Gastroesophageal sphincter (tissue), 4 donors: Measurements from ENCODE around the gene KRT82. TPM values are rescaled to one million over a fixed set of nuclear protein-coding genes. Genes with fewer than 3 reads are reported as not detected.

ENCODE experiments used
- ATAC-seq: fragments of 150-250 bp; one replicate; pipeline ENCODE4 v1.9.1; 2016; ENCODE audit warnings: mild to moderate bottlenecking, moderate library complexity
- H3K27ac ChIP-seq, 4 donors: fragments of 200-600 bp; sonication (generic) in 3 of 4; 1 replicate in 3 of 4; 2 replicates in 1 of 4; pipeline ENCODE4 v1.5.1; 2016 to 2019
- H3K27me3 ChIP-seq: fragments of 200-600 bp; sonication (generic); one replicate; pipeline ENCODE4 v1.5.1; 2019
- H3K36me3 ChIP-seq, 2 donors: fragments of 200-600 bp; sonication (generic); one replicate each; pipeline ENCODE4 v1.5.1; 2019; ENCODE audit warnings: control low read depth in 1 of 2
- H3K4me1 ChIP-seq, 3 donors: fragments of 200-600 bp; sonication (generic); 1 replicate in 2 of 3; 2 replicates in 1 of 3; pipeline ENCODE4 v1.5.1; 2016 to 2019; ENCODE audit warnings: control low read depth in 2 of 3
- H3K4me3 ChIP-seq, 2 donors: fragments of 200-600 bp; sonication (generic); one replicate each; pipeline ENCODE4 v1.5.1; 2019; ENCODE audit warnings: mild to moderate bottlenecking in 1 of 2, moderate library complexity in 1 of 2
- H3K9me3 ChIP-seq, 3 donors: fragments of 200-600 bp; sonication (generic); one replicate each; pipeline ENCODE4 v1.5.1; 2017 to 2019; ENCODE audit warnings: control low read depth in 2 of 3
- EP300 ChIP-seq: sonication (generic); formaldehyde crosslinking; IDR thresholded peaks from one replicate; pipeline ENCODE4 v1.6.1; 2017; ENCODE audit warnings: antibody characterized with exemption, mild to moderate bottlenecking
- POLR2A ChIP-seq, 2 donors: fragments of 450-650 bp; IDR thresholded peaks; one replicate each; pipeline ENCODE4 v1.6.1; 2017; ENCODE audit warnings: antibody characterized with exemption in 2 of 2, mild to moderate bottlenecking in 2 of 2, moderate library complexity in 1 of 2
- POLR2AphosphoS5 ChIP-seq: sonication (generic); formaldehyde crosslinking; IDR thresholded peaks from one replicate; pipeline ENCODE4 v1.6.1; 2017; ENCODE audit warnings: antibody characterized with exemption
- WGBS, 2 donors: methylation state at CpG; one replicate each; pipeline ENCODE4 v1.1.5; 2018; ENCODE audit warnings: low coverage in 1 of 2; 5-methylcytosine and 5-hydroxymethylcytosine counted together
- total RNA-seq, 4 donors: library from RNA; depleted of rRNA; stranded (reverse); fragments of >200 nt; gene quantifications; one replicate each; pipeline ENCODE4 v1.1.0, GENCODE V29; 2016
- TF ChIP-seq, protein P1 (sequence below), 4 experiments: fragments of 200-600 bp in 2 of 4; fragments of 450-650 bp in 2 of 4; sonication (generic) in 1 of 4; IDR thresholded peaks; one replicate each; pipeline ENCODE4 v1.5.1; 2017 to 2019; ENCODE audit warnings: antibody characterized with exemption in 4 of 4, mild to moderate bottlenecking in 2 of 4, moderate library complexity in 2 of 4

The KRT82 gene
- total RNA-seq, 4 donors from 2014 or later: not detected

DNA sequence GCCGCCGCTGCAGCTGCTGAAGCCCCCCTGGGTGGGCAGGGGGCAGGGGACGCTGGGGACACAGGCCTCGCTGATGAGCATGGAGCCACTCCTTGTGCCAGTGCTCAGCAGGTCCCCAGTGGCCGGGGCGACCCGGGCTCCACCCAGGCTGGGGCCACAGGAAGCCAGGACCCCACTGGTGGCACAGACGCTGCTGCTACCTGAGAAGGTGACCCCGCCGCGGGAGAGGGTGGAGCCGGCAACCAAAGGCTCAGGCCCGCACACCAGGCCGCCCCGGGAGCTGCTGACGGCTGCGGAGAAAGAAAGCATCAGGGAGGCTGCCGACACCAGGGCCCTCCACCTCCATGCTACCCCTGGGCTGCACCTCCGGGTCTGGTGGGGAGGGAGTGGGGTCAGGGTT, 28.0 kb downstream of the KRT82 start:
- no peak for ATAC-seq
- Histone ChIP-seq H3K27me3 (peaks cover 26% of the 10 kb centered on the region), H3K4me3 (no peak overlapping the region), H3K9me3 (no peaks in the 10 kb centered on the region), H3K4me1 (no peaks in the 10 kb centered on the region), H3K36me3 (no peaks in the 10 kb centered on the region), H3K27ac (no peak overlapping the region)
- TF ChIP-seq EP300: no peak
- TF ChIP-seq, protein P1, sequence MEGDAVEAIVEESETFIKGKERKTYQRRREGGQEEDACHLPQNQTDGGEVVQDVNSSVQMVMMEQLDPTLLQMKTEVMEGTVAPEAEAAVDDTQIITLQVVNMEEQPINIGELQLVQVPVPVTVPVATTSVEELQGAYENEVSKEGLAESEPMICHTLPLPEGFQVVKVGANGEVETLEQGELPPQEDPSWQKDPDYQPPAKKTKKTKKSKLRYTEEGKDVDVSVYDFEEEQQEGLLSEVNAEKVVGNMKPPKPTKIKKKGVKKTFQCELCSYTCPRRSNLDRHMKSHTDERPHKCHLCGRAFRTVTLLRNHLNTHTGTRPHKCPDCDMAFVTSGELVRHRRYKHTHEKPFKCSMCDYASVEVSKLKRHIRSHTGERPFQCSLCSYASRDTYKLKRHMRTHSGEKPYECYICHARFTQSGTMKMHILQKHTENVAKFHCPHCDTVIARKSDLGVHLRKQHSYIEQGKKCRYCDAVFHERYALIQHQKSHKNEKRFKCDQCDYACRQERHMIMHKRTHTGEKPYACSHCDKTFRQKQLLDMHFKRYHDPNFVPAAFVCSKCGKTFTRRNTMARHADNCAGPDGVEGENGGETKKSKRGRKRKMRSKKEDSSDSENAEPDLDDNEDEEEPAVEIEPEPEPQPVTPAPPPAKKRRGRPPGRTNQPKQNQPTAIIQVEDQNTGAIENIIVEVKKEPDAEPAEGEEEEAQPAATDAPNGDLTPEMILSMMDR (IDR thresholded peaks at IDR 0.05): no peak
- no peak for TF ChIP-seq POLR2AphosphoS5
- TF ChIP-seq POLR2A (IDR thresholded peaks at IDR 0.05): no peak
- WGBS, 2 donors: 59% methylated on average over 10 of the region's 19 CpGs; no CpG with 5 or more reads in 1 of the 2 donors

DNA sequence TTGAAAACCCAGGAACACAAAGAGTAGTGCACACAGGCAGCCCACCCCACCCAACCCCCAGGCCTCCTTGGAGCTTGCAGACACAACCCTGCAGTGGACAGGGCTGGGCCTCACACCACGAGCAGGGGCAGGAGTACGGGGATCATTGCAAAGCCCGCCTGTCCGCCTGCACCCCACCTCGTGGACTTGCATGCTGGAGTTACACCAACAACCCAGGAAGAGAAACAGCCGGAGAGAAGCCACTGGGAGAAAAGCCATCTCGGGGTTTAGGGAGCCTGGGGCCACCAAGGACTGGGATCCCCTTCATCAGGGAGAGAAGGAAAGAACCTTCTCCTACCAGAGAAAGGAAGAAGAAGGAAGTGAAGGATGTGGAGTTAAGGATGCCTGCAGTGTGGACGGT, 28.9 kb downstream of the KRT82 start:
- WGBS, 2 donors: 90 to 93% methylated on average over 2 to 3 of the region's 8 CpGs
- TF ChIP-seq POLR2AphosphoS5: no peak
- no peak for TF ChIP-seq EP300
- TF ChIP-seq, protein P1 (IDR thresholded peaks at IDR 0.05): no peak
- TF ChIP-seq POLR2A (IDR thresholded peaks at IDR 0.05): no peak
- H3K27ac ChIP-seq: no peak overlapping the region

DNA sequence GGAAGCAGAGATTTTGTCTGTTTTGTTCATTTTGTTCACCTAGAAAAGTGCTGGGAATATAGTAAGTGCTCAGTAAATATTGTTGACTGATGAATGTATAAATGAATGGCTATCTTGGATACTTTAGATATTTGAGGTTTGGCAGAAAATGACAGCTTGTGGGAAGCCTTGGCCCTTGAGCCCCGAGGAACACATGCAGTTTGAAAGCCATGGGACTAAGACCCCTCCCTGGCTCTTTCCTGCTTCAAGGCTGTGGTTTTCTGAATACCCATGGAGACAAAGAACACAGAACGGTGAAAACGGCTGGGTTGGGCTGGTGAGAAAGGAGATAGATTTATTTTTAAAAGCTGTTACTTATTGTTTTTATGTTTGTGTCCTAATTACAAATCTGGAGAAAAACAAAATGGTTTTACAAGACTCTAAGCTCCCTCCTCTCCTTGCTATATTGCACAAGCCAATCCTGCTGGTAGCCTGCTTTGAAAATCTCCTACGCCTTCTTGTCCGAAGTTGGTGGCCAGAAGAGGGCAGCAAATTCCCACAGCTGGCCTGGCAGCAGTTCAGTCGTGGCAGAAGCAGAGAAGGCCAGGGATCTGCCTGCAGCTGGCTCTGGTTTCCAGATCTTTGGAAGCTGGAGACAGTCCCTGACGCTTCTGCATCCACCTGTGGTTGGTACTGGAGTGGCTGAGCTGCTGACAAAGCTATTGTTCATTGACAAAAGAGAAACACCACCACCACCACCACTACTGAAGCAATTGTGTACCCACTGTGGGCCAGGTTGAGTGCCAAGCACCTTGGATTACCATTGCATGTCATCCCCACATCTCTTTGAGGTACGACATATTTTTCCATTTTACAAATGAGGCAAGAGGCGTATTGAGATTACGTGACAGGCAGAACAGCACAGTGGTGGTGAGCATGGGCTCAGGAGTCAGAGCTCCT, 33.6 kb downstream of the KRT82 start:
- Histone ChIP-seq H3K27me3 (peaks cover 6% of the 10 kb centered on the region), H3K27ac (peak overlapping the region in 2 of 4 donors; percentile 53 to 55), H3K4me3 (no peak overlapping the region), H3K36me3 (no peaks in the 10 kb centered on the region), H3K9me3 (no peaks in the 10 kb centered on the region), H3K4me1 (peaks cover 0 to 17% (median 0%) of the 10 kb centered on the region in 3 donors)
- WGBS, 2 donors: 43 to 51% methylated on average over 5 to 6 of the region's 10 CpGs
- ATAC-seq: peak; percentile 77
- TF ChIP-seq EP300 (no peak), POLR2A (IDR thresholded peaks at IDR 0.05) (no peak), POLR2AphosphoS5 (peak; percentile 38)
- TF ChIP-seq, protein P1 (IDR thresholded peaks at IDR 0.05): peak in 3 of 4 experiments; percentile 76 to 85 (median 82)

More for the DNA sequence above, 28.9 kb downstream of the KRT82 start:
- Histone ChIP-seq H3K36me3 (no peaks in the 10 kb centered on the region), H3K4me1 (peaks cover 0 to under 1% (median 0%) of the 10 kb centered on the region in 3 donors), H3K9me3 (no peaks in the 10 kb centered on the region), H3K4me3 (no peak overlapping the region), H3K27me3 (peaks cover 26% of the 10 kb centered on the region)
- ATAC-seq: no peak

DNA sequence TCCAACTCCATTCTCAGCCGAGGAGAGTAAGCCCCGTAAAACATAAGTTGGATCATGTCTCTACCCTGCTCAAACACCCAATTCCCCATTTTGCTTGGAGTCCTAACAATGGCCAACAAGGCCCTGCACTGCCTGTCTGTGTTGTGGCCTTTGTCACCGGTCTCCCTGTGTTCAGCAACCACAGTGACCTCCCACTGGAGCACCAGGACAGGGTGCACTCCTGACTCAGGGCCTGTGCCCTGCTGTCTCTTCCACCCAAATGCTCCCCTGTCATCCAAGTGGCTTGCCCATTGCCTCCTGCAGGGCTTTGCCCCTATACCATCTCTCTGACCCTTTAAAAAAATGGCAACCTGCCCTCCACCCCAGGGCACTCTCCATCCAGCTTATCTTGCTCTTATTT, 34.4 kb downstream of the KRT82 start:
- no peak for ATAC-seq
- WGBS, 2 donors: 42 to 100% methylated on average over 1 to 2 of the region's 3 CpGs
- no peaks in the 10 kb centered on the region for H3K36me3 ChIP-seq

More for the DNA sequence above, 34.4 kb downstream of the KRT82 start:
- TF ChIP-seq POLR2AphosphoS5 (no peak), POLR2A (IDR thresholded peaks at IDR 0.05) (no peak), EP300 (no peak)
- TF ChIP-seq, protein P1 (IDR thresholded peaks at IDR 0.05): no peak
- Histone ChIP-seq H3K4me1 (peaks cover 0 to 17% (median 0%) of the 10 kb centered on the region in 3 donors), H3K27ac (peak overlapping the region in 3 of 4 donors; percentile 46 to 55 (median 53)), H3K9me3 (no peaks in the 10 kb centered on the region), H3K27me3 (no peaks in the 10 kb centered on the region), H3K4me3 (no peak overlapping the region)
